Muscle layer of colon (tissue), 2 donors: Measurements from ENCODE around the gene SOS2.
A peak's percentile ranks its signal among the peaks of the same experiment; 100 is the strongest.

ENCODE experiments used
- H3K27ac ChIP-seq: one replicate; pipeline ENCODE4 v1.7.0; 2013; ENCODE audit warnings: low read depth, mild to moderate bottlenecking, low read length, moderate library complexity
- H3K27me3 ChIP-seq, 2 donors: one replicate each; pipeline ENCODE4 v1.7.0; 2013; ENCODE audit warnings: low read length in 2 of 2, mild to moderate bottlenecking in 2 of 2; ENCODE audit not compliant: insufficient read depth in 2 of 2, control insufficient read depth in 1 of 2
- H3K36me3 ChIP-seq: one replicate; pipeline ENCODE4 v1.7.0; 2013; ENCODE audit warnings: mild to moderate bottlenecking, low read length; ENCODE audit not compliant: insufficient read depth
- H3K4me1 ChIP-seq: one replicate; pipeline ENCODE4 v1.7.0; 2013; ENCODE audit warnings: mild to moderate bottlenecking, low read length; ENCODE audit not compliant: insufficient read depth
- H3K4me3 ChIP-seq, 2 donors: one replicate each; pipeline ENCODE4 v1.7.0; 2013; ENCODE audit warnings: low read length in 2 of 2, low read depth in 1 of 2, mild to moderate bottlenecking in 1 of 2, moderate library complexity in 1 of 2
- H3K9ac ChIP-seq: one replicate; pipeline ENCODE4 v1.7.0; 2013; ENCODE audit warnings: low read length
- H3K9me3 ChIP-seq: one replicate; pipeline ENCODE4 v1.7.0; 2013; ENCODE audit warnings: mild to moderate bottlenecking, low read length
- donor health status: abdominal sarcoma.
- donor health status: Adenocarcinoma of cecum.

SOS2 gene

GRCh38 chr14:50225067-50225973, 6.1 kb downstream of the SOS2 start:
- Histone ChIP-seq H3K9ac (no peak overlapping the region), H3K4me3 (no peak overlapping the region)

GRCh38 chr14:50222055-50222613, 9.2 kb downstream of the SOS2 start:
- no peaks in the 10 kb centered on the region for H3K36me3 ChIP-seq
- H3K4me1 ChIP-seq = peaks cover 36% of the 10 kb centered on the region
- H3K4me3 ChIP-seq = no peak overlapping the region
- no peaks in the 10 kb centered on the region for H3K27me3 ChIP-seq
- no peak overlapping the region for H3K9ac ChIP-seq
- no peaks in the 10 kb centered on the region for H3K9me3 ChIP-seq
- H3K27ac ChIP-seq = peak overlapping the region; percentile 24

More at GRCh38 chr14:50225067-50225973, 6.1 kb downstream of the SOS2 start:
- Histone ChIP-seq H3K27ac (peak overlapping the region; percentile 8), H3K27me3 (no peaks in the 10 kb centered on the region), H3K4me1 (peaks cover 53% of the 10 kb centered on the region), H3K9me3 (no peaks in the 10 kb centered on the region), H3K36me3 (no peaks in the 10 kb centered on the region)

- H3K36me3 ChIP-seq = no peaks in the 10 kb centered on the region
- no peaks in the 10 kb centered on the region for H3K9me3 ChIP-seq
- peaks cover 18% of the 10 kb centered on the region for H3K4me1 ChIP-seq
- H3K4me3 ChIP-seq = no peak overlapping the region
- H3K27me3 ChIP-seq = no peaks in the 10 kb centered on the region
- no peak overlapping the region for H3K9ac ChIP-seq
- H3K27ac ChIP-seq = no peak overlapping the region
Observed at GRCh38 chr14:50218501-50218900, 12.9 kb downstream of the SOS2 start.

- Histone ChIP-seq H3K4me3 (no peak overlapping the region), H3K4me1 (peaks cover under 1% of the 10 kb centered on the region), H3K9me3 (no peaks in the 10 kb centered on the region), H3K27ac (no peak overlapping the region), H3K27me3 (no peaks in the 10 kb centered on the region), H3K36me3 (no peaks in the 10 kb centered on the region), H3K9ac (no peak overlapping the region)
Observed at GRCh38 chr14:50215416-50215815, 16.0 kb downstream of the SOS2 start.

- no peak overlapping the region for H3K9ac ChIP-seq
- H3K9me3 ChIP-seq = no peaks in the 10 kb centered on the region
- no peak overlapping the region for H3K27ac ChIP-seq
- H3K27me3 ChIP-seq = no peaks in the 10 kb centered on the region
- H3K4me3 ChIP-seq = no peak overlapping the region
- H3K4me1 ChIP-seq = no peaks in the 10 kb centered on the region
- no peaks in the 10 kb centered on the region for H3K36me3 ChIP-seq
Observed at GRCh38 chr14:50213795-50214194, 17.6 kb downstream of the SOS2 start.

GRCh38 chr14:50212726-50213125, 18.7 kb downstream of the SOS2 start:
- no peaks in the 10 kb centered on the region for H3K4me1 ChIP-seq
- no peaks in the 10 kb centered on the region for H3K27me3 ChIP-seq
- H3K9me3 ChIP-seq = no peaks in the 10 kb centered on the region
- no peak overlapping the region for H3K4me3 ChIP-seq
- H3K9ac ChIP-seq = no peak overlapping the region
- H3K27ac ChIP-seq = no peak overlapping the region
- no peaks in the 10 kb centered on the region for H3K36me3 ChIP-seq

GRCh38 chr14:50210074-50210473, 21.3 kb downstream of the SOS2 start:
- Histone ChIP-seq H3K9me3 (no peaks in the 10 kb centered on the region), H3K9ac (no peak overlapping the region), H3K4me3 (no peak overlapping the region), H3K27ac (no peak overlapping the region), H3K4me1 (no peaks in the 10 kb centered on the region), H3K27me3 (no peaks in the 10 kb centered on the region), H3K36me3 (no peaks in the 10 kb centered on the region)

- Histone ChIP-seq H3K9ac (no peak overlapping the region), H3K4me3 (no peak overlapping the region), H3K9me3 (no peaks in the 10 kb centered on the region), H3K27ac (no peak overlapping the region), H3K36me3 (peaks cover 35% of the 10 kb centered on the region), H3K27me3 (no peaks in the 10 kb centered on the region), H3K4me1 (no peaks in the 10 kb centered on the region)
Observed at GRCh38 chr14:50198499-50198898, 32.9 kb downstream of the SOS2 start.

- Histone ChIP-seq H3K4me3 (no peak overlapping the region), H3K4me1 (no peaks in the 10 kb centered on the region), H3K36me3 (peaks cover 21% of the 10 kb centered on the region), H3K9me3 (no peaks in the 10 kb centered on the region), H3K27me3 (no peaks in the 10 kb centered on the region), H3K9ac (no peak overlapping the region), H3K27ac (no peak overlapping the region)
Observed at GRCh38 chr14:50191499-50191898, 39.9 kb downstream of the SOS2 start.

- Histone ChIP-seq H3K4me3 (no peak overlapping the region), H3K27ac (no peak overlapping the region), H3K9ac (no peak overlapping the region), H3K27me3 (no peaks in the 10 kb centered on the region), H3K4me1 (no peaks in the 10 kb centered on the region), H3K36me3 (peaks cover 20% of the 10 kb centered on the region), H3K9me3 (no peaks in the 10 kb centered on the region)
Observed at GRCh38 chr14:50186107-50186506, 45.3 kb downstream of the SOS2 start.

GRCh38 chr14:50173891-50174290, 57.5 kb downstream of the SOS2 start:
- Histone ChIP-seq H3K36me3 (peaks cover 4% of the 10 kb centered on the region), H3K4me3 (no peak overlapping the region), H3K27ac (no peak overlapping the region), H3K27me3 (no peaks in the 10 kb centered on the region), H3K9me3 (no peaks in the 10 kb centered on the region), H3K4me1 (no peaks in the 10 kb centered on the region), H3K9ac (no peak overlapping the region)

- no peaks in the 10 kb centered on the region for H3K36me3 ChIP-seq
- no peaks in the 10 kb centered on the region for H3K9me3 ChIP-seq
- no peaks in the 10 kb centered on the region for H3K27me3 ChIP-seq
- H3K27ac ChIP-seq = no peak overlapping the region
- no peak overlapping the region for H3K4me3 ChIP-seq
- no peaks in the 10 kb centered on the region for H3K4me1 ChIP-seq
- no peak overlapping the region for H3K9ac ChIP-seq
Observed at GRCh38 chr14:50171895-50172294, 59.5 kb downstream of the SOS2 start.
